HG03432 (cell line): ENCODE data around the gene GALC.
A peak's percentile ranks its signal among the peaks of the same experiment; 100 is the strongest.
"Not testable (repeated sequence)": the region's sequence is repeated elsewhere in the genome, so short reads cannot be mapped to it uniquely, and the experiment has no call there.

Experiments
- ATAC-seq: cut with Tn5 transposase; IDR thresholded peaks from one replicate; pipeline ENCODE4 v1.9.1; 2021; ENCODE audit warnings: mild to moderate bottlenecking, moderate library complexity; ENCODE audit not compliant: unreplicated experiment

GALC gene

DNA sequence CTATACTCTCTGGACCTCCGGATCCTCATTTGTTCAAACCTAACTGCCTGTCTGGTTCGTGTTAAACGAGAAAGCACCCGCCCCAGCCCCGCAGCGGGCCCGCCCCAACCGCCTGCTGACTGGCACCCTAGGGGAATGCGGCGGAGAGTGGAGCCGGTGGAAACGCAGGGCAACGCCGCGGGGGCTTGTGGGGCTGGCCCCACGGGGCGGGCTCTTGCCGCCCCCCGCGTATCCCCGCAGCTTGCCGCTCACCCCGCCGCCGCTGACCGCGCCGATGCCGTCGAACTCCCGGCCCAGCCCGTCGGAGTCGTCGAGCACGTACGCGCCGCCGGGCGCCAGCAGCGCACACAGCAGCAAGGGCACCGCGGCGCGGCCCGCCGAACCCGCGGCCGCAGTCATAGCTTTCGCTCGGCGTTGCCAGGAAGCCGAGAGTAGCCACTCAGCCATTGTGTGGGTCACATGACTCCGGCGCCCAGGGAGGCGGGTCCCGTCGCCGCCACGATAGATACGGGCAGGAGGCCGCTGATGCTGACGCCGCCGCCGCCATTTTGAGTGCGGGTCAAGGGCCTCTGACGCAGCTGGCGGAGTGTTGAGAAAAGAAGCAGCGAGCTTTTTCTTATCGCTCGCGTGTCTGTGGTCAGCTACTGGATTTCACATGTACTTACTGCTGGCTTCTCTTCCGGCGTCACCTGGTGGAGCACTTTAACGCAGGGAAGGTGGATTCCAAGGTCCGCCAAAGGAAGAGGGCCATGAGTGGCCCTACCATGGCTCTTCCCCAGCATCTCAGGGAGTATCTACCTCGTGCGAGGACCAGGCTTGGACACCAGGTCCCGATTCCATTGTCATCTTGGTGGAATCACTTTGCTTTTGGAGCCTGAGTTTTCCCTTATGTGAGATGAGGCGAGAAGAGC is at the start of gene GALC:
TSS of gene GALC (minus strand) at position 465 of the 911 bp plus-strand sequence. CDS start at position 447, 18 bp downstream.
- peak; percentile 93 for ATAC-seq

DNA sequence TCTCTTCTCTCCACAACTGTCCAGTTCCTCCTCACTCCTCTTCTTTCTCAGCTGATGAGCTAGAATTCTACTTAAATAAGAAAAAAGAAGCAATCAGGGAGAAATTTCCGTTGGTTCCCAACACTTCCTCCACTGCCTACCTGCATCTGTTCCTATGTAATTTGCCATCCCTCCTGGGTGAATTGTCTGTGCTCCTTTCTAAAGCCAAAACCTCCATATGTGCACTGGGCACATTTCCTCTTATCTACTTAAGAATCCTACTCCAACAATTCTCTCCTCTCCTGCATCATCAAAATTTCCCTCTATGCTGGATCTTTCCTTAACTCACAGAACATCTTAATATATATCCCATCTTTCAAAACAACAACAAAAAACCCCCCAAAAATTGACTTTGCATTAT is 47.2 kb upstream of the GALC start:
- no peak for ATAC-seq

- ATAC-seq, result no peak
These were observed 46.2 kb upstream of the GALC start for GRCh38 chr14:88039197-88039596.

GRCh38 chr14:88037325-88037724 is 44.3 kb upstream of the GALC start:
- ATAC-seq, result no peak

DNA sequence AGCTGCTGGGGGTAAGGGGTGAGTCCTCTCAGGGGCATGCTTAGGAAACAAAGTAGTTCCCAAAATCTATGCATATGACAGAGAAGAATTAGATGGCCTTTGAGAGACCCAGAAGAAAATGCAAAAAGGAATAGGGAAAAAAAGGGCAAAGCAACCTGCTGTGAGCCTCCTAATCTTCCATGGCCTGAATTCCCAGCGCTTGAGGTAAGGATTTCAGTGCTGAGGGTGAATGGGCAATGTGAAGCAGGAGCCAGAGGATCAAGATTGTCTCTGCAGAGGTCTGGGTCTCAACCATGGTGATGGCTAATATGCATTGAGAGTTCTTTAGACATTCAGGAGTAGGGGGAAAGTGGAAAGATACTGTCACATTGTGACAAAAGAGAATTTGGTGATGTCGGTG is 43.4 kb upstream of the GALC start:
- no peak for ATAC-seq

- ATAC-seq, result no peak
These were observed 41.1 kb upstream of the GALC start for GRCh38 chr14:88034076-88034475.

- ATAC-seq, result no peak
These were observed 39.4 kb upstream of the GALC start for GRCh38 chr14:88032373-88032772.

DNA sequence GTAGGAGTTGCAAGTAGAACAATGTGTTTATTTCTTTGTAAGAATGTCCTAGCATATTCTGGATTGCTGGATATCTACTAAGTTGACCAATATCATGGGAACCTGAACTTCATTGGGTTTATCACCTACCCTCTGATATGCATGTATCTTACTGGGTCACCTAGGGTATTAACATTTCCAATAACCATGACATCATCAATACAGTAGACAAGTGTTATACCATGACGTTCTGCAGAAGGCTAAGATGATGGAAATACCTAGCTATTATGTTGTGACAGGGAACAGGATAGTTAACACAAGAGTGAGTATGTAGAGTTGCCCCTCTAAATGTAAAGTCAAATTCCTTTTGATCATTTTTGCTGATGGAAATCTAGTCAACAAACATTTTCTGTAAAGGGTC is 37.9 kb upstream of the GALC start:
- no peak for ATAC-seq

DNA sequence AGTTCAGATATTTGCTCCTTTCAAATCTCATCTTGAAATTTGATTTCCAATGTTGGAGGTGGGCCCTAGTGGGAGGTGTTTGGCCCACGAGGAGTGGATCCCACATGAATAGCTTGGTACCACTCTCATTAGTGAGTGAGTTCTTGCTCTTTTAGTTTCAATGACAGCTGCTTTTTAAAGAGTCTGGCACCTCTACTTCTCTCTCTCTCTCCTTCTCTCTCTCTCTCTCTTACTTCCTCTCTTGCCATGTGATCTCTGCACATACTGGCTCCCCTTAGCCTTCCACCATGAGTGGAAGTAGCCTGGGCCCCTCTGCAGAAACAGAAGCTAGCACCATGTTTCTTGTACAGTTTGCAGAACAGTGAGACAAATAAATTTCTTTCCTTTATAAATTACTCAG is 37.1 kb upstream of the GALC start:
- ATAC-seq, result no peak

GRCh38 chr14:88029500-88029899 is 36.5 kb upstream of the GALC start:
- no peak for ATAC-seq

DNA sequence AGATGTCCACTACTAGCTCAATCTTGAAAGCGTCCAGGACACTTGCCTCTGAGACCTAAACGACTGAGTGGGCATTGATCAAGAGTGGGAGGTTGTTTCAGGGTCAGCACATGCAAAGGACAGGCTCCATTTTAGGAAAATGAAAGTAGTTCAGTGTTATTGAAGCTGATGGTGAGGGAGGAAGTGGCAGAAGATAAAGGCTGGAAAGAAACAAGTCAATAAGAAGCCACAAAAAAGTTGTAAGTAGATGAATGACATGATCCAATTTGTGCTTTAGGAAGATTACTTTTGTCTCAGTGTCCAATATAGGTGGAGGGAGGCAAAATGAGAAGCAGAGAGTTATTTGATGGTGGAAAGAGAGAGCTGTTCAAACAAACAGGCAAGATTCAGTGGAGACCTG is 33.9 kb upstream of the GALC start:
- no peak for ATAC-seq

DNA sequence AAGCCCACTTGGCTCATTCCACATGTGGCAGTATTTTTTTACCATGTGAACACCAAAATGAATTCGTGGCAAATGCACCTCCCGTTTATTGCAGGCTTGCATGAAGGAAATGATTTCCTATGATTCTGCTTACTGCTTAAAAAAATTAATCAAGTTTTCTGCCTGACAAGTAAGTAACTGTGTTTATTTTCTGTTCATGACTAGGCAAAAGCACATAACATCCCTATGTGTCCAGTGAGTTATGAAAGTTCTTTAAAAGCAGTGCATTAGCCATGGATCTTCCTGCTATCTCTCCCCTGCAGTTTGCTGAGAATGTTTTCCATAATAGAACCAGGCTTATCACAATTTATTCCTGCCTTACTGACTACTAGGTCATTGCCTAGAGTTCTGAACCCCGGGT is 32.3 kb upstream of the GALC start:
- ATAC-seq, result no peak

DNA sequence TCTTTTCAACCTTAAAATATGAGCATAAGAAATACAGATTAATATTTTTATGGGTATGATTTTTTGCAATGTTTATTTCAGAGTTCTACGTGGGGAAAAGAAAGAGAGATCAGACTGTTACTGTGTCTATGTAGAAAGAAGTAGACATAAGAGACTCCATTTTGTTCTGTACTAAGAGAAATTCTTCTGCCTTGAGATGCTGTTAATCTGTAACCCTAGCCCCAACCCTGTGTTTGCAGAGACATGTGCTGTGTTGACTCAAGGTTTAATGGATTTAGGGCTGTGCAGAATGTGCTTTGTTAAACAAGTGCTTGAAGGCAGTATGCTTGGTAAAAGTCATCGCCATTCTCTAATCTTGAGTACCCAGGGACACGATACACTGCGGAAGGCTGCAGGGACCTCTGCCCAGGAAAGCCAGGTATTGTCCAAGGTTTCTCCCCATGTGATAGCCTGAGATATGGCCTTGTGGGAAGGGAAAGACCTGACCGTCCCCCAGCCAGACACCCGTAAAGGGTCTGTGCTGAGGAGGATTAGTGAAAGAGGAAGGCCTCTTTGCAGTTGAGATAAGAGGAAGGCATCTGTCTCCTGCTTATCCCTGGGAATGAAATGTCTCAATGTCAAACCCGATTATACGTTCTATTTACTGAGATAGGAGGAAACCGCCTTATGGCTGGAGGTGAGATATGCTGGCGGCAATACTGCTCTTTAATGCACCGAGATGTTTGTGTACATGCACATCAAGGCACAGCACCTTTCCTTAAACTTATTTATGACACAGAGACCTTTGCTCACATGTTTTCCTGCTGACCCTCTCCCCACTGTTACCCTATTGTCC is 31.5 kb upstream of the GALC start:
- ATAC-seq, result not testable (repeated sequence)

DNA sequence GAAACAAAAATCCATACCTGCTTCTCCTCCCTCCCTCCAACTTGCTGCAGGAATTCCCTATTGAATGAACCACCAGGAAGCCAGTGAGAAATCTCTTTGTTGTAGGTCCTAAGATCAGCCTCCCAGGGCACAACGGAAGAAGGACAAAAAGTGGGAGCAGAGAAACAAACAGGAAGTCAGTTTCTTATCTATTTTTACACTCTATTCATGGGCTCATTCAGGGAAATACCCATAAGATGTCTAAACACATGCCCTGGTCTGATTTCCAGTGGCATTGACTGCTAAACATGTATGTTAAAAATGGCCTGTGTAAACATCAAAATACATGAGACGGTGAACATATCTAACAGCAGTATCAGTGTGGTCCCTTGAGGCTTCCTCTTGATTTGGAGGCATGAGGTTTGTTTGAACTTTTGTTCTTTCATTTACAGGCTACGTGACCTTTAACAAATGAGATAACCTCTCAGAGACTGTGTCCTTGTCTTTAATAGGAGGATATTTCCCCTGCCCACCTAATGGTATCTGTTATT is 30.7 kb upstream of the GALC start:
- peak; percentile 46 for ATAC-seq

- no peak for ATAC-seq
These were observed 24.6 kb upstream of the GALC start for GRCh38 chr14:88017535-88017934.

- no peak for ATAC-seq
These were observed 23.8 kb upstream of the GALC start for GRCh38 chr14:88016768-88017167.

- ATAC-seq, result peak; percentile 94
These were observed 20.9 kb upstream of the GALC start for GRCh38 chr14:88013750-88014349.

- no peak for ATAC-seq
These were observed 19.5 kb upstream of the GALC start for GRCh38 chr14:88012495-88012894.

- no peak for ATAC-seq
These were observed 17.3 kb upstream of the GALC start for GRCh38 chr14:88010331-88010730.

DNA sequence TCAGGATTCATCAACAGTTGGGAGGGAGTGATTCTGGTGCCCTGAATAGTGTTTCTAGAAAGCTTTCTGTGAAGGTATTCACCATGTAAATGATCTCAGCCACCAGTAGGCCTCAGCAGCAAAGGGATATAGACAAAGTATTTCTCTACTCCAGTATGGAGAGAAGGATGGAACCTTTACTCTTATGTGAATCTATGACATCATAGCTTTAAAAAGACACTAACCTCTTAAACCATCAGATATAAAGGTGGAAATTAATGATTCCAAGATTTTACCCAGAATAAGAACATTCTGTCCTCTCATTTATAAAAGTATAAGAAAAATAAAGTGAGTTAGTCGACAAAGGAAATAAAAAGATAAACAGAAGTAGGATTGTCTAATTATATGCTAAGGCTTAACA is 16.5 kb upstream of the GALC start:
- no peak for ATAC-seq

GRCh38 chr14:88008039-88008742 is 15.2 kb upstream of the GALC start:
- ATAC-seq, result no peak
